Adipose tissue (tissue), 3 donors: ENCODE results near the gene RNF223. TPM values are rescaled to one million over a fixed set of nuclear protein-coding genes. Genes with fewer than 3 reads are reported as not detected.
"Not testable (repeated sequence)": the region's sequence is repeated elsewhere in the genome, so short reads cannot be mapped to it uniquely, and the experiment has no call there.

Experiments
- H3K27ac ChIP-seq: one replicate; pipeline ENCODE4 v1.5.1; 2013; ENCODE audit warnings: low read depth, low read length
- WGBS, 3 donors: extraction: QIAGEN DNeasy Blood & Tissue Kit; methylation state at CpG; one replicate each; pipeline ENCODE4 v1.1.7; 2013; 5-methylcytosine and 5-hydroxymethylcytosine counted together
- polyA plus RNA-seq, 3 donors: library from polyadenylated mRNA; stranded (reverse); fragments of 200-250 nt; gene quantifications; one replicate each; pipeline ENCODE4 v1.2.3, GENCODE V29; 2013
- donor health status: healthy with polysubstance abuse.
- donor health status: Bipolar disorder and iron deficiency.
- donor health status: healthy.

Gene RNF223
- polyA plus RNA-seq, 3 donors, result 0.05 to 0.30 TPM; not detected in 1

- H3K27ac ChIP-seq, result no peak overlapping the region
- WGBS, 3 donors, result 96 to 97% (median 96%) methylated on average over 30 of the region's 30 CpGs
These were observed 38.3 kb upstream of the RNF223 start for GRCh38 chr1:1112237-1112985.

GRCh38 chr1:1111516-1112236, 37.6 kb upstream of the RNF223 start:
- 95 to 96% (median 95%) methylated on average over 27 to 28 of the region's 28 CpGs for WGBS, 3 donors
- no peak overlapping the region for H3K27ac ChIP-seq

DNA sequence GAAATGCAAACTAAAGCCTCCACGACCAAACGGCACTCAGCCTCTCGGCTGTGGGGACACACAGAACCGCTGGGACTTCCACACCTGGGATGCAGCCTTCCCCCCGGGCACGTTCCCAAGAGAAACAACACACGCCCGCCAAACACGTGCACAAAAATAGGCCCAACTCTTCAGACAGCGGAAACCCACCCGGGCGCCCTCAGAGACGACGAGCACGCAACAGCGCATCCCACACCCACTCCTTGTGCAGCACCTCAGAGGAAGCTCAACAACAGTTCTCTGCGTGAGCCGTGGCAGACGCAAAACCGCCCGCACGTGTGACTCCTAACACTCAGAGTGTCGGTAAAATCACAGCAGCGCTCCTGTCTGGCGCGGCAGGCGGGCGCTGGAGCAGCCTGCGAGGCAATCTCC, 36.5 kb upstream of the RNF223 start:
- WGBS, 3 donors, result 89 to 94% (median 93%) methylated on average over 29 of the region's 29 CpGs
- H3K27ac ChIP-seq, result no peak overlapping the region

DNA sequence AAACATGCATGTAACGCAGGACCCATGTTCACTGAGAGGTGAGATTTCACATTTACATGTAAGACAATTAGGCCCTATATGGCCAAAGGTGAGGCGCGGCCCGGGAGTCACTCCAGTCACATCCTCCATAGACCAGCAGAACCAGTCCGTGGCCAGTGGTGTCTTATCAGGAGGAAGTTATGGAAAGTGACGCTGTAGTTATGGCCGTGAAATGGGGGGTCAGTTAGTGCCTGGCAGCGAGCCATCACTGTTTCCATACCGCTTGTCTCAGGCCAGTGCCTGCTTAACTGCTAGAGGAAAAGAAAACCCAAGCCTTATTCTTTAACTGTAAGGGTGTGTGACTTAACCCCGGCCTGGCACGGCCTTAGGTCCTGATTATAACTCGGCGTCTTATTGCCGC, 35.6 kb upstream of the RNF223 start:
- WGBS, 3 donors, result 82 to 90% (median 84%) methylated on average over 14 of the region's 14 CpGs
- H3K27ac ChIP-seq, result no peak overlapping the region

- H3K27ac ChIP-seq, result no peak overlapping the region
- 96 to 99% (median 97%) methylated on average over 24 to 31 of the region's 31 CpGs for WGBS, 3 donors
These were observed 32.6 kb upstream of the RNF223 start for GRCh38 chr1:1106510-1107221.

DNA sequence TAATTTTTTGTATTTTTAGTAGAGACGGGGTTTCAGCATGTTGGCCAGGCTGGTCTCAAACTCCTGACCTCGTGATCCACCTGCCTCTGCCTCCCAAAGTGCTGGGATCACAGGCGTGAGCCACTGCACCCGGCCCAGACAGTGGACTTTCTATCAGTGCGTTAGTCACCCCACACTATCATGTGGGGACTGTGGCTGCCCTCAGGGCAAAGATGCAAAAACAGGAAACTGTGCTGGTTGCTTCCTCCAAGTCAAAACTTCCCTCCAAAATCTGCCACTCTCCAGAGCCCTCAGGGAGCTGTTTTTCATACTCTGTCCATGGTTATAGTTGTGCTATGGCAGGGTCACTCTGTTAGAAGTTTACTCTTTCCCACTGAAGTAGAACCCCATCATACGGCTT, 30.0 kb upstream of the RNF223 start:
- 76 to 83% (median 79%) methylated on average over 6 of the region's 6 CpGs for WGBS, 3 donors
- H3K27ac ChIP-seq, result not testable (repeated sequence)

DNA sequence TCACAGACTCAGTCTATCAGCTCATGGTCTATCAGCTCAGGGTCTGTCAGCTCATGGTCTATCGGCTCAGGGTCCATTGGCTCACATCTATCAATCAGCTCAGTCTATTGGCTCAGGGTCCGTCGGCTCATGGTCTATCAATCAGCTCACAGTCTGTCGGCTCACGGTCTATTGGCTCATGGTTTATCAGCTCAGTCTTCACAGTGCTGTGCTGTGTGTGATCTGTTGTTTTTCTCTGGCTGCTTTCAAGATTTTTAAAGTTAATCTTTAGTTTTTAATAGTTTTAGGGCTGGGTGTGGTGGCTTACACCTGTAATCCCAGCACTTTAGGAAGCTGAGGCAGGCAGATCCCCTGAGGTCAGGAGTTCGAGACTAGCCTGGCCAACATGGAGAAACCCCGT, 27.4 kb upstream of the RNF223 start:
- 84 to 96% (median 96%) methylated on average over 7 of the region's 7 CpGs for WGBS, 3 donors
- H3K27ac ChIP-seq, result no peak overlapping the region

DNA sequence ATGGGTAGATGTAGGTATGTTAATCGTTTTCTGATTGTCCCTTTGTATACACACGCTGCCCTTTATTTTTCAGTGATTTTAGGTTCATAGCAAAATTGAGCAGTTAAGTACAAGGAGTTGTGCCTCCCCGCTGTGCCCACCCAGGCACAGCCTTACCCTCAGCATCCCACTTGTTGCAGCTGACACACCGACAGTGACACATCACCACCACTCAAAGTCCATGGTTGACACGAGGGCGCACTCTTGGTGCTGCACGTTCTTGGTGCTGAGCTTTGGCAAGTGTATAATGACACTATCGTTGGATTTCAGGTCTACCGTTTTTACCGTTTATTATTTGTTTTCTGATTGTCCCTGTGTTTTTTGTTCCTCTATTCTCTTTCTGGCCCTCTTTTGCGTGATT, 26.2 kb upstream of the RNF223 start:
- H3K27ac ChIP-seq, result no peak overlapping the region
- WGBS, 3 donors, result 97 to 98% (median 98%) methylated on average over 11 of the region's 11 CpGs

DNA sequence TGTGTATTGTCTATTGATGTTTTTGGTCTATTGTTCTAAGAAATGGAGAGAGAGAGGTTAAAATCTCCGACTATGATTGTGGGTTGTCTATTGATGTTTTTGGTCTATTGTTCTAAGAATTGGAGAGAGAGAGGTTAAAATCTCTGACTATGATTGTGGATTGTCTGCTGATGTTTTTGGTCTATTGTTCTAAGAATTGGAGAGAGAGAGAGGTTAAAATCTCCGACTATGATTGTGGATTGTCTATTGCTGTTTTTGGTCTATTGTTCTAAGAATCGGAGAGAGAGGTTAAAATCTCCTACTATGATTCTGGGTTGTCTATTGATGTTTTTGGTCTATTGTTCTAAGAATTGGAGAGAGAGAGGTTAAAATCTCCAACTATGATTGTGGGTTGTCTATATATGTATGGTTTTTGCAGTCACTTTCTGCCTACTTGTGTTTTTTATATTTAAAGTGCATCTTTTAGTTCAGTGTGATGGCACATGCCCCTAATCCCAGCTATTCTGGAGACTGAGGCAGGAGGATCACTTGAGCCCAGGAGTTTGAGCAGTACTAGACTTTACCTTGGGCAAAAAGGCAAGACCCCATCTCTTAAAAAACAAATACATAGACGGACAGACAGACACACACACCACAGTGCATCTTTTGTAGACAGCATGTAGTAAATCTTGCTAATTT, 25.5 kb upstream of the RNF223 start:
- no peak overlapping the region for H3K27ac ChIP-seq
- 85 to 92% (median 90%) methylated on average over 4 of the region's 4 CpGs for WGBS, 3 donors

GRCh38 chr1:1098681-1099421, 24.7 kb upstream of the RNF223 start:
- no peak overlapping the region for H3K27ac ChIP-seq
- whole genome bisulfite sequencing, 3 donors, result 92 to 96% (median 94%) methylated on average over 18 of the region's 18 CpGs

GRCh38 chr1:1096136-1096535, 22.0 kb upstream of the RNF223 start:
- WGBS, 3 donors, result 93 to 97% (median 94%) methylated on average over 5 of the region's 5 CpGs
- not testable (repeated sequence) for H3K27ac ChIP-seq

DNA sequence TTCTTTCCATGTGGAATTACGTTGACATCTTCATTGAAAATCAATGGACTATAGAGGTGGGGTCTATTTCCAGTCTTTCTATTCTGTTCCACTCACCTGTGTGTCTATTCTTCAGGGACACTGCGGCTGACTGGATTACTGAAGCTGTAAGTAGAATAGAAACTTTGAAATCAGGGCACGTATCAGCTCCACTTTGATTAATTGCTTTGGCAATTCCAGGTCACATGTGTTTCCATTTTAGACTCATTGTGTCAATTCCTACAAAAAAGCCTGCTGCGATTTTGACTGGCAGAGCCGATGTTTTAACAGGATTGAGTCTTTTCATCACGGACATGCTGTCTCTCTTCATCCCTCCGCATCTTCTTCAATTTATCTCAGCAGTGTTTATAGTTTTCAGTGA, 20.9 kb upstream of the RNF223 start:
- H3K27ac ChIP-seq, result no peak overlapping the region
- WGBS, 3 donors, result 87 to 94% (median 94%) methylated on average over 7 of the region's 7 CpGs

GRCh38 chr1:1093610-1093943, 19.5 kb upstream of the RNF223 start:
- no peak overlapping the region for H3K27ac ChIP-seq
- 89 to 91% (median 90%) methylated on average over 10 of the region's 10 CpGs for WGBS, 3 donors

- WGBS, 3 donors, result 85 to 92% (median 91%) methylated on average over 14 of the region's 14 CpGs
- H3K27ac ChIP-seq, result no peak overlapping the region
These were observed 18.9 kb upstream of the RNF223 start for GRCh38 chr1:1092894-1093609.

DNA sequence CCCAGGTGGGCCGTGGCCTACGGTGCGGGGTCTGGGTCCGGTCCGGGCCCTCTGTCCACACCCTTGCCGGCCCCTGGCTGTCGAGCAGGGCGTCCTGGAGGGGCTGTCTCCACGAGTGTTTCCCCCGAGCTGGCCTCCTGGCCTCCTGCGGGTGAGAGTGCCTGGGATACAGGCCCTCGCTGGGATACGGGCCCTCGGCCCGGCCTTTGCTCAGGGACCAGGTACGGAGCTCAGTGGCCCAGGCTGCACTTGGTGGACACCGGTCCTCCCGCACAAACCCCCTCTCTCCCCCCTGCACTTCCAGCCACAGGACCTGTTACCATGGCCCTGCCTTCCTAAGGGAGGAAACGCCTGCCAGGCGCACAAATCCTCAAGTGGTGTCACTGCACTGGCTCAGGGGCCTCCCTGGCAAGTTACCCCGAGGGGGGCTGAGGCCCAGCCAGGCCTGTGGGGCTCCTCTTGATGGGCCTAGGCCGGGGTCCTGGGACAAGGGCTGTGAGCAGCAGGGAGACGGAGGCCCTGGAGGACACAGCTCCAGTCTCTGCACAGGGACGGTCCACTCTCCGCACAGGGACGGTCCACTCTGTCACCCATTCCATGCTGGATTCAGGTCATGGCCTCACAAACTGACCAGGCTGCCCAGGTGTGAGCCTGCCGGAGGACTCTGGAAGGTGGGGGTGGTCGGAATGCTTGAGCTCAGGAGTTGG, 18.2 kb upstream of the RNF223 start:
- no peak overlapping the region for H3K27ac ChIP-seq
- 92 to 95% (median 95%) methylated on average over 26 to 28 of the region's 28 CpGs for WGBS, 3 donors

DNA sequence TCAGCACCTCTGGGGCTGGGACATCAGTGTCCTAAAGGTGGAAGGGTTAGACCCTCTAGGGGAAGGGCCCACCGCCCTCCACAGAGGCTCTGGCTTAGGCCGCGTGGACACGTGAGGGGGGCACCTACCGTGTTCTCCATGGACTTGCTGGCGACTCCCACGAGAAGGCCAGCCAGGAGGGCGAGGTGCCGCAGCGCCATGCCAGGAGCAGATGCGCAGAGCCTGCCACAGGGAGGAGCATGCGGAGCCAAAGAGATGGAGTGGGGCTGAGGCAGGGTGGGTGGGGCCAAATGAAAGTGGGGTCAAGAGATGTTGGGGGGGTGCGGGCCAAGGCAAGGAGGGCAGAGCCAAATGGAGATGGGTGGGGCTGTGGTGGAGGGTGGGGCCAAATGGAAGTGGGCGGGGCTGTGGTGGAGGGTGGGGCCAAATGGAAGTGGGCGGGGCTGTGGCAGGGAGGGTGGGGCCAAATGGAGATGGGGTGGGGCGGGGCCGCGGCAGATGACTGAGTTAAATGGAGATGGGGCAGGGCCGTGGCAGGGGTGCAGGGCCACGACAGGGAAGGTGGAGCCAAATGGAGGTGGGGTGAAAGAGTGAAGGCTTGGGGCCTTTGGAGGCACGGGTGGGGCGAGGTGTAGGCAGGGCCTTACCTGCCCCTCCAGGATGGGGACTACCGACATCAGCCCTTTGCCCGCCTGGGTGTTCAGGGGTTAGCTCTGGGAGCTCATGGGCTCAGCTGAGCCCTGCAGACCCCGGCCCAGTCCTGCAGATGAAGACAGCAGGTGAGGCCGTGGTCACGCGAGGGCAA, 17.4 kb upstream of the RNF223 start:
- H3K27ac ChIP-seq, result no peak overlapping the region
- WGBS, 3 donors, result 95 to 98% (median 96%) methylated on average over 26 to 28 of the region's 28 CpGs
